NCI-H69 (cell line): ENCODE results near the gene CFAP157.
"Not testable (repeated sequence)": the region's sequence is repeated elsewhere in the genome, so short reads cannot be mapped to it uniquely, and the experiment has no call there.

ENCODE experiments used
- DNase-seq: peaks from one replicate; lab custom pipeline; 2025; lab: John Stamatoyannopoulos, UW

CFAP157 gene

GRCh38 chr9:127735530-127736185 lies 28.9 kb downstream of the CFAP157 start:
- no peak for DNase-seq

GRCh38 chr9:127738666-127739065 lies 31.9 kb downstream of the CFAP157 start:
- DNase-seq = no peak

GRCh38 chr9:127739614-127740330 lies 33.0 kb downstream of the CFAP157 start:
- DNase-seq = no peak

- DNase-seq = no peak
Measured at GRCh38 chr9:127741831-127742434, 35.1 kb downstream of the CFAP157 start.

- peak; percentile 99 for DNase-seq
Measured at GRCh38 chr9:127742435-127743088, 35.8 kb downstream of the CFAP157 start.

GRCh38 chr9:127744398-127745110 lies 37.8 kb downstream of the CFAP157 start:
- no peak for DNase-seq

- DNase-seq = no peak
Measured at GRCh38 chr9:127746959-127747569, 40.3 kb downstream of the CFAP157 start.

GRCh38 chr9:127749090-127749787 lies 42.5 kb downstream of the CFAP157 start:
- no peak for DNase-seq

- no peak for DNase-seq
Measured at GRCh38 chr9:127751269-127752054, 44.7 kb downstream of the CFAP157 start.

GRCh38 chr9:127753148-127753547 lies 46.4 kb downstream of the CFAP157 start:
- peak; percentile 38 for DNase-seq

GRCh38 chr9:127753622-127754021 lies 46.8 kb downstream of the CFAP157 start:
- DNase-seq = no peak

- peak; percentile 75 for DNase-seq
Measured at GRCh38 chr9:127754099-127755060, 47.6 kb downstream of the CFAP157 start.

GRCh38 chr9:127755061-127756060 lies 48.6 kb downstream of the CFAP157 start:
- DNase-seq = peak; percentile 88

GRCh38 chr9:127756233-127756632 lies 49.4 kb downstream of the CFAP157 start:
- no peak for DNase-seq

GRCh38 chr9:127756776-127757175 lies 50.0 kb downstream of the CFAP157 start:
- not testable (repeated sequence) for DNase-seq

- no peak for DNase-seq
Measured at GRCh38 chr9:127758843-127759242, 52.1 kb downstream of the CFAP157 start.

GRCh38 chr9:127761061-127761460 lies 54.3 kb downstream of the CFAP157 start:
- DNase-seq = no peak

GRCh38 chr9:127761491-127761956 lies 54.7 kb downstream of the CFAP157 start:
- DNase-seq = peak; percentile 41
